Naive thymus-derived CD8-positive, alpha-beta T cell (primary cell): ENCODE measurements around the gene RUVBL2. TPM values are rescaled to one million over a fixed set of nuclear protein-coding genes. Genes with fewer than 3 reads are reported as not detected.

ENCODE experiments used
- ATAC-seq, 2 donors: fragments of 150-1000 bp; cut with Tn5 transposase in 1 of 2; sonication (Bioruptor Pico), chemical (Tn5 transposase) in 1 of 2; 1 replicate in 1 of 2; 2 replicates in 1 of 2; pipeline ENCODE4 v1.10.0; 2021; ENCODE audit warnings: mild to moderate bottlenecking in 2 of 2, moderate library complexity in 2 of 2
- POLR2A ChIA-PET: fragments of 350-600 bp; sonication (Branson Sonifier 250); formaldehyde crosslinking; loops from one replicate; lab custom pipeline; 2021; ENCODE audit warnings: antibody characterized with exemption; lab: Charles Lee
- DNase-seq, 10 donors: peaks; one replicate each; pipeline versions ENCODE4 v3.0.0 to v3.0.0-alpha.2; 2020 to 2022
- H3K27ac Mint-ChIP-seq, 10 donors: one replicate each; pipeline ENCODE4 v1.8.0; 2020 to 2022; ENCODE audit warnings: mild to moderate bottlenecking in 10 of 10, mixed read lengths in 10 of 10, moderate library complexity in 4 of 10, inconsistent platforms in 1 of 10
- H3K27me3 Mint-ChIP-seq, 5 donors: one replicate each; pipeline ENCODE4 v1.8.0; 2021 to 2022; ENCODE audit warnings: mixed read lengths in 5 of 5
- H3K36me3 Mint-ChIP-seq, 3 donors: one replicate each; pipeline ENCODE4 v1.8.0; 2020 to 2022; ENCODE audit warnings: mixed read lengths in 3 of 3, mild to moderate bottlenecking in 2 of 3, inconsistent platforms in 1 of 3
- H3K4me1 Mint-ChIP-seq, 4 donors: one replicate each; pipeline ENCODE4 v1.8.0; 2021 to 2022; ENCODE audit warnings: mixed read lengths in 4 of 4
- H3K4me3 Mint-ChIP-seq, 10 donors: one replicate each; pipeline ENCODE4 v1.8.0; 2020 to 2022; ENCODE audit warnings: mild to moderate bottlenecking in 10 of 10, mixed read lengths in 10 of 10, moderate library complexity in 6 of 10, inconsistent platforms in 1 of 10
- H3K9me3 Mint-ChIP-seq, 9 donors: one replicate each; pipeline ENCODE4 v1.8.0; 2020 to 2022; ENCODE audit warnings: mixed read lengths in 9 of 9, mild to moderate bottlenecking in 3 of 9, inconsistent platforms in 1 of 9, moderate library complexity in 1 of 9
- microRNA-seq: library from miRNA; unstranded; fragments of <30 nt; microRNA quantifications from one replicate; pipeline ENCODE4 v1.2.0, GENCODE V29; 2022; ENCODE audit warnings: borderline microRNAs expressed
- polyA plus RNA-seq, 3 donors: library from polyadenylated mRNA; unstranded; fragments of 300-500 nt; fragmentation: Illumina TruSeq; gene quantifications; one replicate each; pipeline ENCODE4 v1.2.3, GENCODE V29; 2021
- total RNA-seq, 8 experiments: library from RNA in 2 of 8; stranded (reverse) in 2 of 8; gene quantifications; one replicate each; pipeline ENCODE4 v1.2.3 and lab custom pipeline; 2021 to 2026

Gene RUVBL2
- total and polyA plus RNA-seq, 5 experiments from 2014 or later: 30.4 to 66.1 (median 47.5) TPM

DNA sequence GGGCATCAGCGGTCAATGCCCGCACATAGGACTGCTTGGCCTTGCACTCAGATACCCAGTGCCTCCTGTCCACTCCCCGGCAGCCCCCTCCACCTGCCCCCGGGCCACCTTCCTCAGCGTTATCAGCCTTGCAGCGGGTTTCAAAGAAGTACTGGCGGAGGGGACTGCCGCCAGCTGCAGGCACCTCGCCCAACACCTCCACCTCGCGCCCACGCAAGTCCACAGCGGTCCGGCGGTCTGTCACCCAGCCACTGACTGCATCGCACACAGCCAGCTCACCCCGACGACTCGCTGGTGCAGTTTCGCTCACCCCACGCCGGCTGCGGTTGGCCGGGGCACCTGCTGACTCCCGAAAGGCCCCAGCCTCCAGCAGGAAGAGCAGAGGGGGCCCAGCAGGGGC lies 67.8 kb downstream of the RUVBL2 start:
- H3K27me3 Mint-ChIP-seq: peaks cover 18 to 68% (median 41%) of the 10 kb centered on the region in 5 donors
- no peaks in the 10 kb centered on the region for H3K36me3 Mint-ChIP-seq
- ATAC-seq (no peak), DNase-seq (no peak)
- peaks cover 9 to 21% (median 19%) of the 10 kb centered on the region in 4 donors for H3K4me1 Mint-ChIP-seq
- POLR2A ChIA-PET: no interaction called here
- no peak overlapping the region for H3K4me3 Mint-ChIP-seq
- H3K9me3 Mint-ChIP-seq: no peaks in the 10 kb centered on the region
- no peak overlapping the region for H3K27ac Mint-ChIP-seq

DNA sequence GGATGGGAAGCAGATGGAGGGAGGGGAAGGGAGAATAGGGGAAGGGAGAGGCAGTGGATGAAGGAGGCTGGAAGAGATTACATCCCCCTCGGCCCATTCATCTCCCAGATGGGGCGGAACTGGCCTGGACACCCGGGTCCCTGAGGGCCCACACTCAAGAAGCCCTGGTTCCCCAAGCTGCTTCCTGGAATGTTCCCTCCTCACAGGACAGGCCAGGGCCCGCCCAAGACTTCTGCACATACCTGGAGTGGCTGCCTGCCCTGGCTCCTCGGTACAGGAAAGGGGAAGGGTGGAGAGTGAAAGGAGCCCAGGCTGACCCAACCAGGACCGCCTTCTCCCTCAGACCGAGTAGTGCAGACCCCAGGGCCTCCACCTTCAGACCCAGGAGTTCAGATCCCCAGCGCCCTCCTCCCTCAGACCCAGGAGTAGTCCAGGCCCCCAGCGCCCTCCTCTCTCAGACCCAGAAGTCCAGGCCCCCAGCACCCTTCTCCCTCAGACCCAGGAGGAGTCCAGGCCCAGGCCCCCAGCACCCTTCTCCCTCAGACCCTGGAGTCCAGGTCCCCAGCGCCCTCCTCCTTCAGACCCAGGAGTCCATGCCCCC lies 70.4 kb downstream of the RUVBL2 start:
- Mint-ChIP-seq H3K4me1 (peaks cover 0 to 5% (median under 1%) of the 10 kb centered on the region in 4 donors), H3K9me3 (peaks cover 0 to 3% (median 0%) of the 10 kb centered on the region in 9 donors), H3K27ac (no peak overlapping the region), H3K36me3 (peaks cover 0 to 2% (median 0%) of the 10 kb centered on the region in 3 donors), H3K27me3 (peaks cover 25 to 66% (median 50%) of the 10 kb centered on the region in 5 donors), H3K4me3 (peak overlapping the region in 2 of 10 donors; percentile 1 to 36)
- DNase-seq (no peak), ATAC-seq (no peak)
- POLR2A ChIA-PET: no interaction called here

DNA sequence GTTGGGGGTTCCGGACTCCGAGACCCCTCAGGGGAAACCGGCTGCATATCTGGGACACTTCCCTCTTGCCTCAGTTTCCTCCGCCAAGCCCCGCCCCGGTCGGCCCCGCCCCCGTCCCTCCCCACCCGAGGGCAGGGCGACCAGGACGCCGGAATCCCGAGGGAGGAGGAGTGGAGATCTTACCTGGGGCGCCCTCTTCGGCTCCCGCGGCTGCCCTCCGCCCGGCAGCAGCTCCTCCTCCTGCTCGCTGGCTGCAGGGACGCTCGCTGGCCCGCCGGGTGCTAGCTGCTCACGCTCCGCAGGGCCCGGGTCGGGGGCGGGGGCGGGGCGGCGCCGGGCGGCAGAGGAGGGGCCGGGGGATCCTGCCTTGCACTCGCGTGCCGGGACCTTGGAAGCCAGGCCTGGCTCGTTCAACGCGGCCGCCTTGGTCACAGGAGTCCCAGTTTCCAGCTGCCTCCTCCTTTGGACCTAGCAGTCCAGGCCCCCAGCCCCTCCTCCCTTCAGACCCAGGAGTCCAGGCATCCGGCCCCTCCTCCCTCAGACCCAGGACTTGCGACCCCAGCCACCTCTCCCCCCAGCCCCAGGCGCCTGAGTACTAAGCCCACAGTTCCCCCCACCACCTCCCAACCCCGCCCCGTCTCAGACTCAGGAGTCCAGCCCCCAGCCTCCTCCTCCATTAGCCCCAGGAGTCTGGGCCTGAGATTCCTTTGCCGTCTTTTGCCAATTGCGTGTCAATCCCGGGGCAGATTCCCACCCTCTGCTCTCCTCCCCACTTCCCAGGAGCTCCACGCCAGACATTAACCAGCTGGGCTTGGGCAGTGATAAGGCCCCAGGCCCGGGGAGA lies 71.3 kb downstream of the RUVBL2 start, which contains the start of gene NTF4:
Gene NTF4, minus strand, starts transcription at position 51 of the 844 bp plus-strand sequence. CDS start 2,821 bp downstream, outside the sequence.
- H3K27me3 Mint-ChIP-seq: peaks cover 27 to 67% (median 51%) of the 10 kb centered on the region in 5 donors
- peak within 1 kb of the TSS in 2 of 10 donors; percentile 37 to 79 for H3K27ac Mint-ChIP-seq
- H3K36me3 Mint-ChIP-seq: peaks cover 0 to 9% (median 0%) of the 10 kb centered on the region in 3 donors
- H3K4me1 Mint-ChIP-seq: peaks cover 0 to 5% (median 0%) of the 10 kb centered on the region in 4 donors
- H3K4me3 Mint-ChIP-seq: peak within 1 kb of the TSS in 5 of 10 donors; percentile 20 to 42 (median 26)
- ATAC-seq (peak; percentile 18 to 54), DNase-seq (no peak)
- peaks cover 0 to 9% (median 0%) of the 10 kb centered on the region in 9 donors for H3K9me3 Mint-ChIP-seq
- POLR2A ChIA-PET: interaction anchor here (0.6 kb wide), 1 partner anchor 45 kb away, joined by 3 read pairs; no protein-coding TSS in a partner anchor

Small RNA genes lying within 50 kb of the gene (microRNA-seq; reads per million reads assigned to microRNA genes)
- gene MIR6798: not detected

Other genes with a start within 250 kb of the RUVBL2 start
- not detected for gene IZUMO1, start 247.0 kb upstream of the RUVBL2 start, total RNA-seq
- gene IZUMO1, start 247.0 kb upstream of the RUVBL2 start, polyA plus RNA-seq: not detected
- gene FUT1, start 241.2 kb upstream of the RUVBL2 start, total RNA-seq: not detected
- not detected for gene FUT1, start 241.2 kb upstream of the RUVBL2 start, polyA plus RNA-seq
- not detected for gene FGF21, start 238.4 kb upstream of the RUVBL2 start, total RNA-seq
- not detected for gene FGF21, start 238.4 kb upstream of the RUVBL2 start, polyA plus RNA-seq
- gene BCAT2, start 182.9 kb upstream of the RUVBL2 start, total RNA-seq: 10 to 100 TPM; 24.3 to 27.2 TPM
- gene BCAT2, start 182.9 kb upstream of the RUVBL2 start, polyA plus RNA-seq: 10 to 100 TPM; 18.9 to 26.0 (median 21.9) TPM
- 1 to 10 TPM in 1 of 2 experiments, under 1 TPM in 1; 0.62 to 1.1 TPM for gene HSD17B14, start 157.4 kb upstream of the RUVBL2 start, total RNA-seq
- gene HSD17B14, start 157.4 kb upstream of the RUVBL2 start, polyA plus RNA-seq: 1 to 10 TPM in 1 of 3 donors, under 1 TPM in 1, not detected in 1; 0.83 to 1.7 TPM
- 1 to 10 TPM; 4.1 to 6.6 TPM for gene PLEKHA4, start 125.3 kb upstream of the RUVBL2 start, total RNA-seq
- 1 to 10 TPM; 7.4 to 8.5 (median 8.1) TPM for gene PLEKHA4, start 125.3 kb upstream of the RUVBL2 start, polyA plus RNA-seq
- 10 to 100 TPM; 56.9 to 59.9 TPM for gene PPP1R15A, start 121.5 kb upstream of the RUVBL2 start, total RNA-seq
- 10 to 100 TPM; 17.2 to 47.3 (median 43.1) TPM for gene PPP1R15A, start 121.5 kb upstream of the RUVBL2 start, polyA plus RNA-seq
- not detected for gene TULP2, start 95.1 kb upstream of the RUVBL2 start, total RNA-seq
- under 1 TPM in 1 of 3 donors, not detected in 2; 0.08 TPM for gene TULP2, start 95.1 kb upstream of the RUVBL2 start, polyA plus RNA-seq
- 100 to 1,000 TPM; 106 to 113 TPM for gene NUCB1, start 93.6 kb upstream of the RUVBL2 start, total RNA-seq
- 100 to 1,000 TPM in 1 of 3 donors, 10 to 100 TPM in 2; 48.6 to 119 (median 82.5) TPM for gene NUCB1, start 93.6 kb upstream of the RUVBL2 start, polyA plus RNA-seq
- 1 to 10 TPM; 1.8 to 2.3 TPM for gene DHDH, start 60.2 kb upstream of the RUVBL2 start, total RNA-seq
- gene DHDH, start 60.2 kb upstream of the RUVBL2 start, polyA plus RNA-seq: 1 to 10 TPM in 2 of 3 donors, under 1 TPM in 1; 0.67 to 2.4 (median 2.0) TPM
- gene BAX, start 39.0 kb upstream of the RUVBL2 start, total RNA-seq: 100 to 1,000 TPM; 170 to 181 TPM
- gene BAX, start 39.0 kb upstream of the RUVBL2 start, polyA plus RNA-seq: 10 to 100 TPM; 58.5 to 97.1 (median 83.1) TPM
- gene FTL, start 28.6 kb upstream of the RUVBL2 start, total RNA-seq: 1,000 to 10,000 TPM; 1,370 to 1,435 TPM
- gene FTL, start 28.6 kb upstream of the RUVBL2 start, polyA plus RNA-seq: 1,000 to 10,000 TPM; 4,833 to 4,899 (median 4,886) TPM
- gene GYS1, start 578 bp upstream of the RUVBL2 start, total RNA-seq: 10 to 100 TPM; 45.9 to 47.9 TPM
- 10 to 100 TPM; 17.9 to 31.0 (median 22.3) TPM for gene GYS1, start 578 bp upstream of the RUVBL2 start, polyA plus RNA-seq
- gene LHB, start 23.2 kb downstream of the RUVBL2 start, total RNA-seq: not detected
- gene LHB, start 23.2 kb downstream of the RUVBL2 start, polyA plus RNA-seq: not detected
- not detected for gene CGB3, start 30.4 kb downstream of the RUVBL2 start, total RNA-seq
- gene CGB3, start 30.4 kb downstream of the RUVBL2 start, polyA plus RNA-seq: not detected
- not detected for gene CGB2, start 38.0 kb downstream of the RUVBL2 start, total RNA-seq
- not detected for gene CGB2, start 38.0 kb downstream of the RUVBL2 start, polyA plus RNA-seq
- gene CGB1, start 43.0 kb downstream of the RUVBL2 start, total RNA-seq: not detected
- gene CGB1, start 43.0 kb downstream of the RUVBL2 start, polyA plus RNA-seq: not detected
- not detected for gene CGB5, start 50.0 kb downstream of the RUVBL2 start, total RNA-seq
- not detected for gene CGB5, start 50.0 kb downstream of the RUVBL2 start, polyA plus RNA-seq
- not detected for gene CGB8, start 55.2 kb downstream of the RUVBL2 start, total RNA-seq
- gene CGB8, start 55.2 kb downstream of the RUVBL2 start, polyA plus RNA-seq: not detected
- gene CGB7, start 63.9 kb downstream of the RUVBL2 start, total RNA-seq: not detected
- gene CGB7, start 63.9 kb downstream of the RUVBL2 start, polyA plus RNA-seq: not detected
- not detected for gene NTF4, start 70.9 kb downstream of the RUVBL2 start, total RNA-seq
- not detected for gene NTF4, start 70.9 kb downstream of the RUVBL2 start, polyA plus RNA-seq
- not detected for gene KCNA7, start 78.8 kb downstream of the RUVBL2 start, total RNA-seq
- gene KCNA7, start 78.8 kb downstream of the RUVBL2 start, polyA plus RNA-seq: not detected
- 100 to 1,000 TPM; 706 to 741 TPM for gene SNRNP70, start 91.6 kb downstream of the RUVBL2 start, total RNA-seq
- 10 to 100 TPM; 42.3 to 63.4 (median 50.2) TPM for gene SNRNP70, start 91.6 kb downstream of the RUVBL2 start, polyA plus RNA-seq
- gene LIN7B, start 120.5 kb downstream of the RUVBL2 start, total RNA-seq: 10 to 100 TPM; 15.7 to 16.2 TPM
- gene LIN7B, start 120.5 kb downstream of the RUVBL2 start, polyA plus RNA-seq: 1 to 10 TPM; 5.5 to 9.2 (median 5.6) TPM
- 1 to 10 TPM; 1.6 TPM for gene C19orf73, start 125.3 kb downstream of the RUVBL2 start, total RNA-seq
- gene C19orf73, start 125.3 kb downstream of the RUVBL2 start, polyA plus RNA-seq: 1 to 10 TPM; 3.0 to 7.0 (median 5.7) TPM
- gene PPFIA3, start 125.7 kb downstream of the RUVBL2 start, total RNA-seq: 1 to 10 TPM; 3.6 to 4.7 TPM
- gene PPFIA3, start 125.7 kb downstream of the RUVBL2 start, polyA plus RNA-seq: under 1 TPM in 2 of 3 donors, not detected in 1; 0.20 to 0.58 TPM
- gene HRC, start 161.5 kb downstream of the RUVBL2 start, total RNA-seq: not detected
- gene HRC, start 161.5 kb downstream of the RUVBL2 start, polyA plus RNA-seq: not detected
- not detected for gene TRPM4, start 163.9 kb downstream of the RUVBL2 start, total RNA-seq
- gene TRPM4, start 163.9 kb downstream of the RUVBL2 start, polyA plus RNA-seq: not detected